Panc1 (cell line): ENCODE measurements around the gene GLB1L. TPM values are rescaled to one million over a fixed set of nuclear protein-coding genes. Genes with fewer than 3 reads are reported as not detected.

Source experiments
- microRNA-seq: library from miRNA; unstranded; fragments of <30 nt; microRNA quantifications from one replicate; pipeline ENCODE4 v1.1.0, GENCODE V29; 2020; ENCODE audit not compliant: unreplicated experiment
- total RNA-seq: library from RNA; stranded (reverse); gene quantifications from one replicate; pipeline ENCODE4 v1.2.1, GENCODE V29; 2021; ENCODE audit not compliant: unreplicated experiment

Gene GLB1L
- total RNA-seq, 1 experiment from 2014 or later: 8.1 TPM

Small RNA genes lying within 50 kb of the gene (microRNA-seq; reads per million reads assigned to microRNA genes)
- gene MIR153-1: not detected

Other genes with a start within 250 kb of the GLB1L start
- gene CFAP65, start 203.9 kb downstream of the GLB1L start, total RNA-seq: 0.33 TPM
- gene IHH, start 184.5 kb downstream of the GLB1L start, total RNA-seq: 0.23 TPM
- gene NHEJ1, start 84.6 kb downstream of the GLB1L start, total RNA-seq: 18.2 TPM
- 3.3 TPM for gene SLC23A3, start 75.4 kb downstream of the GLB1L start, total RNA-seq
- gene CNPPD1, start 68.5 kb downstream of the GLB1L start, total RNA-seq: 55.7 TPM
- gene RETREG2, start 67.2 kb downstream of the GLB1L start, total RNA-seq: 106 TPM
- 43.2 TPM for gene ZFAND2B, start 38.7 kb downstream of the GLB1L start, total RNA-seq
- gene ABCB6, start 26.5 kb downstream of the GLB1L start, total RNA-seq: 19.0 TPM
- gene ATG9A, start 15.8 kb downstream of the GLB1L start, total RNA-seq: 75.1 TPM
- 36.2 TPM for gene ANKZF1, start 15.6 kb downstream of the GLB1L start, total RNA-seq
- 29.9 TPM for gene STK16, start within 50 bp of the GLB1L start, total RNA-seq
- not detected for gene TUBA4B, start 7.8 kb upstream of the GLB1L start, total RNA-seq
- gene TUBA4A, start 8.5 kb upstream of the GLB1L start, total RNA-seq: 12.9 TPM
- 66.2 TPM for gene DNAJB2, start 33.9 kb upstream of the GLB1L start, total RNA-seq
- not detected for gene PTPRN, start 64.0 kb upstream of the GLB1L start, total RNA-seq
- gene RESP18, start 87.3 kb upstream of the GLB1L start, total RNA-seq: not detected
- gene DNPEP, start 142.5 kb upstream of the GLB1L start, total RNA-seq: 107 TPM
- gene DES, start 172.9 kb upstream of the GLB1L start, total RNA-seq: 0.69 TPM
- gene SPEG, start 189.4 kb upstream of the GLB1L start, total RNA-seq: 3.4 TPM